ENCODE data around the gene NOS1AP.

DNA sequence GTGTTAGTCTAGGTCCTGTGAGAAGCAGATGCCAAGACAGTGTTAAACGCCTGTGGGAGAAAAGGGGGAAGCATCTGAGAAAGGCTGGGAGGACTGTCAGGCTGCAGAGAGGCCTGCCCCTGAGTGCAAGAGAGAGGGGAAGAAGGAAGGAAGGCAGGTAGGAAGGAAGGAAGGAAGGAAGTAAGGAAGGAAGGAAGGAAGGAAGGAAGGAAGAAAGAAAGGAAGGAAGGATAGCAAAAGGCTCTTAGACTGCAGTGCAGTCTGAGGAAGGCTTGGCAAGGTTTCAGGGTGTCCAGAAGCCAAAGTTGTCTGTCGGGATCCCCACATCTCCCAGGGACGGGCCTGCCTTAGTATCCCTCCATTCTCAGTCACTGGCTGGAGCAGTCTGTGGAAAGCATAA, 224.5 kb downstream of the NOS1AP start:
- TF ChIP-seq EZH2phosphoT487 (IDR thresholded peaks at IDR 0.05; ENCODE audit: unreplicated experiment) (no peak), CTCF (conservative IDR thresholded peaks at IDR 0.05; ENCODE audit: low read depth in 2 of 2) (no peak), EZH2 (IDR thresholded peaks at IDR 0.05; ENCODE audit: low read depth, unreplicated experiment) (no peak), JUNB (IDR thresholded peaks at IDR 0.05; ENCODE audit: unreplicated experiment) (no peak), POLR2AphosphoS5 (IDR thresholded peaks at IDR 0.05; ENCODE audit: low read depth) (no peak), REST (IDR thresholded peaks at IDR 0.05; ENCODE audit: unreplicated experiment) (no peak), CREB1 (CRISPR knock-in tag; IDR thresholded peaks at IDR 0.05; ENCODE audit: low read depth) (no peak)
